GM10248 (cell line): ENCODE results near the gene SLC25A45.

ENCODE experiments used
- CTCF ChIA-PET: fragments of 300-600 bp; sonication (Branson Sonifier 250); formaldehyde crosslinking; extraction: SDS; loops from one replicate; lab custom pipeline; 2021; ENCODE audit warnings: antibody characterized with exemption; lab: Yijun Ruan, JAX
- POLR2A ChIA-PET: fragments of 350-650 bp; sonication (Branson Sonifier 250); formaldehyde crosslinking; extraction: SDS; loops from one replicate; lab custom pipeline; 2020; ENCODE audit warnings: antibody characterized with exemption; lab: Yijun Ruan, JAX
- DNase-seq: peaks from one replicate; pipeline ENCODE4 v3.0.0; 2012; ENCODE audit errors: extremely low spot score
- CTCF ChIP-seq: IDR thresholded peaks from 2 replicates; pipeline ENCODE4 v1.5.1; 2012; ENCODE audit warnings: mild to moderate bottlenecking, low read depth; ENCODE audit errors: extremely low read depth, missing control alignments, control extremely low read depth

Gene SLC25A45

DNA sequence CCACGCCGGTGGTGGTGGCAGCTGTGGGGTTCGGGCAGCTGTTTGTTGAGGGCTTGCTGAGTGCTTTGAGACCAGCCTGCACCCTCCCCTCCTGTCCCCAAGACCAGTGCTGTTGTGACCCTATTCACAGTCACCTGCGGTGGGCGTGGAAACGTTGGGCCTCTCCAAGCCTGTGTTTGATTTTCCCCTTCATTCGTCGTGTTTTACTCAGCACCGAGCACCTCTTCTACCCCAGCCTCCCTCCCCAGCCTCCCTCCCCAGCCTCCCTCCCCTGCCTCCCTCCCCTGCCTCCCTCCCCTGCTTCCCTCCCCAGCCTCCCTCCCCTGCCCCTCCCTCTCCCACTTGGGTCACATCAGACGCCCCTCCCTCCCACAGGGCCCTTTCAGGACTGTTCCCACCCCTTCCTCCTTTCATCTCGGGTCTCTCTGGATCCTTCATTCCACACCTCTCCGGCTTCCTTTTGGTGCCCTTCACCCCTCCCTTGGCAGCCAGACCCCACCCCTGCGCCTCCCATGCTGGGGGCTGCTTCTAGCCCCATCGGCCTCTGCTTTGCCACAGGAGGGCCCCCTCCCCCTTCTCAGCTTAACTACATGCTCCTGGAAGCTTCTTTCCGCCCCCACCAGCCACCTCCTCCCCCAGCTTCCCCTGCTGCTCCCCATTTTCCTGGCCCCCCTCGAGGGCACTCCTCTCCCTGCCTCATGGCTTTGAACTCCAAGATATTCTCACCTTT, 18.8 kb upstream of the SLC25A45 start:
- ChIA-PET POLR2A (interaction anchor here (0.7 to 1.4 kb wide), 4 partner anchors 14 to 110 kb away, joined by 3 to 4 read pairs (median 4); partner anchors contain the start of genes FRMD8 and NEAT1), CTCF (interaction anchor here (0.9 to 9.6 kb wide), 2 partner anchors 11 to 16 kb away, joined by 3 to 85 read pairs; no protein-coding TSS in a partner anchor)
- DNase-seq: no peak
- TF ChIP-seq CTCF: no peak

- no peak for TF ChIP-seq CTCF
- ChIA-PET CTCF (interaction anchor here (0.9 to 9.6 kb wide), 2 partner anchors 10 to 17 kb away, joined by 3 to 85 read pairs; no protein-coding TSS in a partner anchor), POLR2A (interaction anchor here (1.1 to 1.4 kb wide), 3 partner anchors 13 to 105 kb away, joined by 4 read pairs; partner anchors contain the start of genes FRMD8 and NEAT1)
- DNase-seq: no peak
These were observed 18.0 kb upstream of the SLC25A45 start for GRCh38 chr11:65400307-65401072.

- POLR2A ChIA-PET: interaction anchor here (1.4 kb wide), 1 partner anchor 13 kb away, joined by 4 read pairs; the partner anchor contains the start of gene FRMD8
- TF ChIP-seq CTCF: no peak
- CTCF ChIA-PET: interaction anchor here (0.9 to 9.6 kb wide), 2 partner anchors 9 to 18 kb away, joined by 3 to 85 read pairs; no protein-coding TSS in a partner anchor
- no peak for DNase-seq
These were observed 17.4 kb upstream of the SLC25A45 start for GRCh38 chr11:65399845-65400244.

- TF ChIP-seq CTCF: no peak
- CTCF ChIA-PET: interaction anchor here (9.6 kb wide), 1 partner anchor 18 kb away, joined by 85 read pairs; no protein-coding TSS in a partner anchor
- POLR2A ChIA-PET: interaction anchor here (0.6 to 1.5 kb wide), 2 partner anchors 103 to 109 kb away, joined by 5 to 6 read pairs; no protein-coding TSS in a partner anchor
- DNase-seq: no peak
These were observed 16.8 kb upstream of the SLC25A45 start for GRCh38 chr11:65399249-65399648.

- no peak for TF ChIP-seq CTCF
- ChIA-PET CTCF (interaction anchor here (1.1 to 2.9 kb wide), 3 partner anchors 10 to 42 kb away, joined by 4 to 14 read pairs (median 4); no protein-coding TSS in a partner anchor), POLR2A (interaction anchor here (0.6 to 2.2 kb wide), 5 partner anchors 11 to 110 kb away, joined by 4 to 8 read pairs (median 5); partner anchors contain the start of gene NEAT1)
- DNase-seq: no peak
These were observed 16.0 kb upstream of the SLC25A45 start for GRCh38 chr11:65398362-65398910.
